Activated naive CD4-positive, alpha-beta T cell treated with anti-CD3 and anti-CD28 coated beads for 36 hours (primary cell): Measurements from ENCODE around the gene HDHD2. TPM values are rescaled to one million over a fixed set of nuclear protein-coding genes. Genes with fewer than 3 reads are reported as not detected.

Source experiments
- total RNA-seq, 2 experiments: library from RNA; stranded (reverse); gene quantifications; one replicate each; pipeline ENCODE4 v1.2.3, GENCODE V29; 2021

Gene HDHD2
- total RNA-seq, 2 experiments from 2014 or later, result 32.8 to 33.9 TPM

Other genes starting within 250 kb of the HDHD2 start
- 10 to 100 TPM; 21.9 to 23.4 TPM for gene PIAS2, start 233.0 kb downstream of the HDHD2 start, total RNA-seq
- gene KATNAL2, start 232.9 kb downstream of the HDHD2 start, total RNA-seq, result under 1 TPM; 0.45 to 0.52 TPM
- not detected for gene ELOA2, start 114.9 kb downstream of the HDHD2 start, total RNA-seq
- gene IER3IP1, start 25.9 kb upstream of the HDHD2 start, total RNA-seq, result 1 to 10 TPM; 9.7 to 10.0 TPM
- not detected for gene SKOR2, start 101.2 kb upstream of the HDHD2 start, total RNA-seq